GM21737 (cell line): ENCODE measurements around the gene SUPT3H.

Experiments used
- ATAC-seq: cut with Tn5 transposase; IDR thresholded peaks from one replicate; pipeline ENCODE4 v1.9.1; 2021; ENCODE audit warnings: mild to moderate bottlenecking, moderate library complexity; ENCODE audit not compliant: unreplicated experiment

SUPT3H gene

DNA sequence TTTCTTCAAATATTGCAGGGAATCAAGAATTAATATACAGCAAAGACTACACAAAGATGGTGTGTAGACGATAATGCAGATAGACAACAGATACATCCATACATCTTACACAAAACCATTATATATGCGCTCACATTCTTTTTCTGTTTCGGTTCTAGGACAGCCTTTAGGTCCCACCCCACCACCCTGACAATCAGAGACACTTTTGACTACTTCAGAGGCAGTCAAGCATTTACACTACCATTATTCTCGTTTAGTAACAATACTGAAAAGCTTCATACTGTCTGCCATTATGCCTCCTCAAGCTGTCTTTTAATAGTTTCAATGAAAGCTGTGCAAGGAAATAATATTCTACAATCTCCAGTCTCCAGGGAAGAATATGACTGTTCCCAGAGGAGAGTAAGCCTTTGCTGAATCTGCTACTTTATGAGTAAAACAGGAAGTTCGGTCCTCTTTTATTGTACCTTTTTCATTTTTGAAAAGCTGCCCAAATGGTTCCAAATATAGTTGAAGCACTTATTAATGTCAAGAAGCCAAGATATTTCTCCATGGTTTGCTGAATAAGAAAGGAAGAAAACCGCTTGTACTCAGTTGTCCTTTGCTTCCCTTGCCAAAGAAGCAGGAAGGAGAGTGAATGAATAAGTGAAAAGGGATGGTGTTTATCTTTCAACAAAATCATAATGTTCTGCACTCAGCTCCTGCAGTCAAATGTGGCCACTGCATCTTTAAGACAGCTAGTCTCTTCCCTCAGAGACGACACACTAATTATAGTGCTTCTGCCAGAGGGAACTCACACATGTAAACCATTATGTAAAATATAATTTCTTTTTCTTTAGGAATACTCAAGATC lies 521.9 kb downstream of the SUPT3H start:
- no peak for ATAC-seq

DNA sequence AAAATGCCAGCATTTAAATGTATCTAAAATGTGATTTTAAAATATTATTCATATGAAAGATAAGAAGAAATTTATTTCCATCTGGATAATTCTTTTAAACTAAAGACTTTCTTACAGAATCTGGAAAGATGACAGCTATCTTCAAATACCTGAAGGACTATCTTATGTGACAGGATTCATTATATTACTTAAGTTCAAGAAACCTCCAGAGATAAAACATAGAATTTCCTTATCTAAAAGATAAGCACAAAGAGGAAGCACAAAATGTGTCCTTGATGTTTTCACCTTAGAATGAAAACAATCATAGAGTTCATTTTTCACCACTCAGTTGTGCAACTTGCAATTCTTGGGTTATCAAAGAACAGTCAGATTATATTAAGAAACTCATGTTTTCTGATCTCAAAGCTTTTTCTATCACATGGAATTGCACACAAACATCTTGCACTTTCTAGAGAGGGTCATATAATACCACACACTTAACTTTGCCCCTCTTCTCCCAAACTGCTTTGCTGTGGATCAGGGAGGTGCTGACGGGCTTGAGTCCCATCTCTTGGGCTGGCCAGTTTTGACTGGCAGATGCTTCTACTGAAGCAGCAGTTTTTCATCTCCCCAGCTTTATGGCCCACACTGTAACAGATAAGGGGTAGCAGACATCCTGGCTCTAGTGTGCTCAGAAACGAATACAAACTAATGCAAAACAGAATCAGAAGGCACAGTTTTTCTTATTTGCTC lies 522.9 kb downstream of the SUPT3H start:
- ATAC-seq, result no peak

GRCh38 chr6:44851176-44851575 lies 526.6 kb downstream of the SUPT3H start:
- no peak for ATAC-seq

GRCh38 chr6:44850312-44850711 lies 527.4 kb downstream of the SUPT3H start:
- ATAC-seq, result no peak

DNA sequence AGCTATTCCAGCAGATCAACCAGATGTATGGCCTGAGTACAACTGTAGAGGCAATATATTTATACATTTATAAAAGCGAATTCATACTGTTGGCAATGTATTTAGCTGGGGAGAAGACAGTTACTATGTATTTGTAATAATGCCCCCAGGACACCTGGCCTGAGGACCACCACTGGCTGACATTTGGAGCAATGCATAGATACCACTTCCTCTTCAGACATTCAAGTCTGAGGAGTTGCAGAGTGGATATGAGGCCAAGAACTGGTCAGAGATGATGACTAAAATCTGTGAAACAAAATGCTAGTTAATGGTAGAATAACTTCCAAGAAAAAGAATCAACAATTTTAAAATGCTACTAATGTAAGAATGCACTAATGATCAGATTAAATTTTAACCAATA lies 527.9 kb downstream of the SUPT3H start:
- ATAC-seq, result no peak

DNA sequence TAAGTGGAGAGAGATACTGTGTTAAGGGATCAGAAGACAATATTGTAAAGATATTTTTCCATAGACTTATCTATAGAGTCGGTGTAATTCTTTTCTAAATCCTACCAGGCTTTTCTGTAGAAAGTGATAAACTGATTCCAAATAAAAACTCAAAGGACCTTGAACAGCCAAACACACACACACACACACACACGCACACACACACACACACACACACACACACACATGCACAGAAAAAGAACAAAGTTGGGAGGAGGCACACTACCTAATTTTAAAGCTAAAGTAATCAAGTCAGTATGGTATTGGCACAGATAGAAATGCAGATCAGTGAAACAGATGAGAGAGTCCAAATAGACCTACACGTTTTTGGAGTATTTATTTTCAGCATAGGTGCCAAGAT lies 534.0 kb downstream of the SUPT3H start:
- ATAC-seq, result no peak

DNA sequence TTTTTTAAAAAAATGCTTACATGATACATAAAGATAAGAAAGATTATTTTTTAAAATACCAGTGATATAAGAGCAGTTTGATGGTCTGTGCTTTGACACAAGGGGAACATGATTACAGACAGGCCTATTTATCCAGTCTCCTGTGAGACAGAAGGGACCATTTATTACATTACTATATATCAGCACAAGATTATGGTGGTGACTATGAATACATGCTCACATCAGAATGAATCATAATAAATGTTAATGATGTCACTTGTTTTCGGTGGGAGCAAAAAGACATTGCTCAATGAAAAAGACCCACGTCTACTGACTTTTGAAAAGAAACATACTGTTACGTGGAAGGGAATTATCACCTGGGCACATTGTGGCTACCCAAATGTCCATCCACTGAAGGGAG lies 535.1 kb downstream of the SUPT3H start:
- no peak for ATAC-seq

GRCh38 chr6:44841829-44842228 lies 535.9 kb downstream of the SUPT3H start:
- no peak for ATAC-seq

GRCh38 chr6:44837741-44838140 lies 540.0 kb downstream of the SUPT3H start:
- no peak for ATAC-seq

GRCh38 chr6:44837255-44837654 lies 540.5 kb downstream of the SUPT3H start:
- ATAC-seq, result no peak

- no peak for ATAC-seq
Observed at GRCh38 chr6:44833248-44833647, 544.5 kb downstream of the SUPT3H start.

DNA sequence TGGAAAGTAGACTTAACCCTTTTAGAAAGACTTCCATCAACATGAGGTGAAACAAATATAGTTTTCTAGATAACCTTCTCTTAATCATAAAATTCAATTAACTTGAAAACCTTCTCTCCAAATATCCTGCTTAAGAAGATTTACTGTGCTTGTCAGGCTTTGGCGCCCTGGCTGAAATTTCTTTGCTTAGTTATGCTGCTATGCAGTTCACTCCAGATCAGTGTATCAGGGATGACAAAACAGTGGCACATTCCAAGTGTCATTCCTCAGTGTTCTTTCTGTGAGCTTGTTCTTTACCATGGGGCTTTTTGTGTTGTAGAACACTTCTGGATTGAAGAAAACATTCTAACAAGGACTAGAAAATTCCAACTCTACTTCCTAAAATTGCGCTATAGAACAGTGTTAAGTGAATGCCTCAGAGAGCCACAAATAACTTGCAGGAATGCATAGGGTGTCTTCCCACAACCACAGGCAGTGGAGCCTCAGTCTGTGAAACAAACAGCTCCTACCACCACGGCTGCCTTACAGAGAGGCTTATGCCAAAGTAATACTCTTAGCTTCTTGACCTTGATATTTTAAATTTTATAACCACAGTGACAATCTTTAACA lies 546.6 kb downstream of the SUPT3H start:
- no peak for ATAC-seq

DNA sequence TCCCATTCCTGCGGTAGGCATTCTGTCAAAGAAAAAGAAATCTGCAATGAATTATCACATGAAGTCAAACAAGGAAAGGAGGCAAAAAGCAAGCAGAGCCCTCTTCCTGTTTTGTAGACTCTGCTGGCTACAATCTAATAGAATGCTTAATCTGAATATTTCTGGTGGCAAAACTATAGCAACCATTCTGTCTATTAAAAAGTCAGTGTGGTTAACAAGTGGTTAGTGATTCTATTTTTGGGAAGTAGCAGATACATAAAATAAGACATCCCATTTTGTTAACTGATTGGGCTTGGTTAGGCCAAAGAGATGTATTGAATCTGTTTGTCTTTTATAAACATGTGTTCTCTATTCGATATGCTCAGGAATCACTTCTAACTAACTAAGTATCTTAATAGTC lies 547.9 kb downstream of the SUPT3H start:
- no peak for ATAC-seq

DNA sequence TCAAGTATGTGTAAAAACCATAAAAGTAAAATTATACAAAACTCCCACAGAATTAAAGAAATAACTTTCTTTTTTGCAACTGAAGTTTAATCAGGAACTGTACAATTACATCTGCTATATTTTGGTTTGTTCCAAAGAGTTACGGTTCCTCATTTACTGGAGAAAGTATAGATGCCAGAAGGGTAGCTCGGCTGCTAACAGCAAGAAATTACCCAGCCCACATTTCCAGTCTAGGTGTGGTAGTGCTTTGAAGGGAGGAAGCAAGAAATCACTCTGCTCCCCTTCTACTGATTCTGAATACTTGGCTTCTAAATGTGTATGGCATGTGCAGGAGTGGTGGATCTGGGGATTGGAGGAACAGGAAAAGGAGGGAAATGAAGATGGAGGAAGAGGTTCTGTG lies 549.0 kb downstream of the SUPT3H start:
- no peak for ATAC-seq

GRCh38 chr6:44826025-44826676 lies 551.6 kb downstream of the SUPT3H start:
- ATAC-seq, result no peak

DNA sequence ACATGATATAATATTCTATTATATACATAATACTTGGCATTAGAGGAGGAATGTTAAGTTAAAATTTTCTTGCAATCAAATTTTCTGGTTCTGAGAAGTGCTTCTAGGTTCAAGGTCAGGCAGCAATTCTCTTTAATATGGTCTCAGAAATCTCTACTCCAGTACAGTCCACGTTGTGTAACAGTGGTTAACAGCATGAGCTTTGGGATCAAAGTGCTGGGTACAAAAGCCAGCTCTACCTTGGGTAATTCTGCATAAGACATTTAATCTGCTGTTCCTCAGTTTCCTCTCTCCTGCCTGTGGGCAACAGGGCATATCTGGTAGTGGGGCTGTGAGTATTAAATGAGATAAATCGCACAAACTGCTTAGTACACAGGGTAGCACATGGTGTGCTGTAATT lies 552.5 kb downstream of the SUPT3H start:
- no peak for ATAC-seq

GRCh38 chr6:44824567-44824966 lies 553.2 kb downstream of the SUPT3H start:
- no peak for ATAC-seq

DNA sequence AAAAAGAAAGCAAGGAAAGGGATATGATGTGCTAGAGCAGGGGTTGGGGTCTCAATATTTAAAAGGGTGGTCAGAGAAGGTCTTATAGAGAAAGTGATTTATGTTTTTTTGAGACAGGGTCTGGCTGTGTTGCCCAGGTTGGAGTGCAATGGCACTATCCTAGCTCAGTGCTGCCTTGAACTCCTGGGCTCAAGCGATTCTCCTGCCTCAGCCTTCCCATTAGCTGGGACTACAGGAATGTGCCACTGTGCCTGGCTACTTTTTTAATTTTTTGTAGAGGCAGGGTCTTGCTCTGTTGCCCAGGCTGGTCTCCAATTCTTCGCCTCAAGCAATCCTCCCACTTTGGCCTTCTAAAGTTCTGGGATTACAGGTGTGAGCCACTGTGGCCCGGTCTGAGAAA lies 557.0 kb downstream of the SUPT3H start:
- no peak for ATAC-seq

DNA sequence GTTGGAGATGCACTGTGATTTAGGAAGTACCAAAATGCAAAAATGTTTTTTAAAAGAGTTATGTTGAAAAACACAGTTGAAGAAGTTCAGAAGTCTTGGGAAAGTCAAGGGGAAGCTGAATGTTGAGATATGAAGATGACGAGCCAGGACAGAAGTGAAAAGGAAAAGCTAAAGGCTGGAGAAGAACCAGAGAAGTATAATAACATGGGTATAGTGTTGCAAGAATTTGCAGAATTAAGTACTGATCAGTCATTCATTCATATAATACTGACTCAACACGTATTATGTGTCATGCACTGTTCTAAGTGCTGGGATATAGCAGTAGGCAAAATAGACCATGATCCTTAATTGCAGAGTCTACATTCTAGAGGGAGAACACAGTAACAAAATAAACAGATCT lies 557.4 kb downstream of the SUPT3H start:
- ATAC-seq, result no peak

DNA sequence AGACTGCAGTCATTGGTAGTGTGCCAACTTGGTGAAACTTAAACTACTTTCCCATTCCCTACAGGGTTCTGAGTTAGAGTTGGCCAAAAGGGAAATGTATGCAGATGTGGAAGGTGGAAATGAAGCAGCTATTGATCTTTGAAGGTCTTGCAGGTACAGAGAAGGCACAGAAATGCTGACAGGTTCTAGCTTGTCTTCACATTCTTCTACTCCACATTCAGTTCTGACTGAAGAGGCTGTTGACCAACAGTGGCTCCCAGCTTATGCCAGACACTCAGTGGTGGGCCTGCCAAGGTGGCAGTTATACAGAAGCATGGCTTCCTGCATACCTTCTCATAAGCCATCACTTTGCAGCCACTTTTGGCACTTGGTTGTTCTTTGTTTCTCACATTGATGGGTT lies 566.3 kb downstream of the SUPT3H start:
- no peak for ATAC-seq

DNA sequence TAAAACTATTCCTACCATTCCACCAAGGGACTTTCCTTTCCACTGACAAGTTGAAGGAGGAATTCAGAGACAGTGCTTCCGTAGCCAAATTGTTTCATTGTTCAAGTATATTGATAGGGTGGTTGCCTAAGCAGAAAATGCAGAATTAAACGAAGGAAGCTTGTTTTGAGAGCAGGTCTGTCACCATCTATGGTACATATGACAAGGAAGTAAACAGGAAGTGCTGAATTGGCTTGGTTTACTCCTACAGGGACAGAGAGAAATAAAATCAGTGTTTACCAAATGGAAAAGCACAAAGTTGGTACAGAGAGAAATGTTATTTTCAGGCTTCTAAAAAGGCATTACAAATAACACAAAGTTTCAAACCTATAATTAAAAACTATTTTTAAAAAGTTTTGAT lies 568.5 kb downstream of the SUPT3H start:
- ATAC-seq, result no peak
